GM18511 (cell line): ENCODE data around the gene MAP7D3.
"Not testable (repeated sequence)": the region's sequence is repeated elsewhere in the genome, so short reads cannot be mapped to it uniquely, and the experiment has no call there.

Source experiments
- ATAC-seq: cut with Tn5 transposase; IDR thresholded peaks from one replicate; pipeline ENCODE4 v1.9.1; 2021; ENCODE audit warnings: mild to moderate bottlenecking, moderate library complexity; ENCODE audit not compliant: unreplicated experiment

Gene MAP7D3

DNA sequence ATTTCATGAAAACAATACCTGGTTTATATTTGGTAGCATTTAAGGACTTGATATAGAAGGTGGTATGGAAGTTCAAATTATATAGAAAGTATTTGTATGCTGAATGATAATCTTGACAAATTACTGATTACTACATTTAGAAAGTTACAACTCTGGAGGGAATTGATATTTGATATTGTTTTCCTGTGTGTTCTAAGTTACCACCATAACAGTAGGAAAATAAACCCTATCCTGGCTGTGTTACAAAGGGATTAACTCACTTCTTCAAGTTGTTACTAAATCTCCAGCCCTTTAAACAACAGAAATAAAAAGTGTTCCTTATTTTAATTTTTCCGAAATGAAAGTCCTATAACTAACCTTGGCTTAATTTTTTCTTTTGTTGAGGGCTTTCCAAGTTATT, 67.3 kb downstream of the MAP7D3 start:
- no peak for ATAC-seq

DNA sequence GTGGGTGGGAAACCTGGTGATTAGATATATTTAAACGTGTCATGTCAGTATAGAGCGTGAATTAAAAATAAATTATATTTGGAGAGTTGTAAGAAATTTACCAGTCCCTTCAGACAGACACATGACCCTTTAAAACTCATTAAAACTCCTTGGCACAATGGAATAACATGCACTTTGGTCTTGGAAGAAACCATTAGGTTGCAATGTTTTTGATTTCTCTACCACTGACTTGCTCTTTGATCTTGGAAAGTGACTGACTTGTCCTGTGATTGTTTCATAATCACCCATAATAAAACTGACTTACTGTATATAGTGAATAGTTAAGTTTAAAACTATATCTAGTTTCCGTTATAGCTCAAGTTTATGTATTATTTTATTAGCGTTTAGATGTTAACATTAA, 68.0 kb downstream of the MAP7D3 start:
- no peak for ATAC-seq

GRCh38 chrX:136182414-136182813, 68.8 kb downstream of the MAP7D3 start:
- ATAC-seq = no peak

GRCh38 chrX:136179133-136179532, 72.1 kb downstream of the MAP7D3 start:
- no peak for ATAC-seq

DNA sequence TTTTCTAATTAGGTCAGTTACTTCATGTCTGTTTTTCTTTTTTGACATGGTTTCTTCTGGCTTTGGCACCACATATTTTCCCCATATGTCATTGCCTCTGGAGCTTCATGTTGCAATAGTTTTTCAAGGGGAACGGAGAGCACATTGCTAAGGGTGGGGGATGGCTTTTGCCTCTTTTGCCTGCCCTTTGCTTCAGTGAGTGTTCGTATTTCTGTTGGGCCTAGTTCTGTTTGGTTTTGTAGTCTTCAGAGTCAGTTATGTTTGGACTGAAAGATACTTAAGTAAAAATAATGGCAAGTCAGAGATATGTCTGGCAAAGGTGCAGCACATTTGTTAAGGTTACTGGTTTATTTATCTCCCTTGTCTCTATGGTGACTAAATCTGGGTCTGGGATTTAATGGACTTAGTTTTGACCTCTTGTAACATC, 74.8 kb downstream of the MAP7D3 start:
- no peak for ATAC-seq

DNA sequence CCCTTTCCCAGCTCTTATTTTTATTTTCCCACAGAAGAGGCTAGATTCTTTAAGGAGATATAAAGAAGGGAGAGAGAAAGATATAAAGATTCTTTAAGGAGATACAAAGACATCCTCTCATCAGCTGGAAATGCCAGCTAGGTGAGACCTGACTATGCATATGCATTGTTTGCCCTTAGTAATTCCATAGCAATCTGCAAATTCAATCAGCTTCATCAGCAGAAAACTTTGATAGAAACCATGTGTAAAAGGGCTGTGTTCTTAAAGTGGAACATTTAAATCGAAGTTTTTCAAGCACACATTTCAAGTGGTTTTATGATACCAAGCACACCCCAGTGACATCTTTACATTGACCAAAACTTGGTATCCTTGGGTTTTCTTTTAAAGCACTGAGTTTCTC, 79.8 kb downstream of the MAP7D3 start:
- ATAC-seq = no peak

DNA sequence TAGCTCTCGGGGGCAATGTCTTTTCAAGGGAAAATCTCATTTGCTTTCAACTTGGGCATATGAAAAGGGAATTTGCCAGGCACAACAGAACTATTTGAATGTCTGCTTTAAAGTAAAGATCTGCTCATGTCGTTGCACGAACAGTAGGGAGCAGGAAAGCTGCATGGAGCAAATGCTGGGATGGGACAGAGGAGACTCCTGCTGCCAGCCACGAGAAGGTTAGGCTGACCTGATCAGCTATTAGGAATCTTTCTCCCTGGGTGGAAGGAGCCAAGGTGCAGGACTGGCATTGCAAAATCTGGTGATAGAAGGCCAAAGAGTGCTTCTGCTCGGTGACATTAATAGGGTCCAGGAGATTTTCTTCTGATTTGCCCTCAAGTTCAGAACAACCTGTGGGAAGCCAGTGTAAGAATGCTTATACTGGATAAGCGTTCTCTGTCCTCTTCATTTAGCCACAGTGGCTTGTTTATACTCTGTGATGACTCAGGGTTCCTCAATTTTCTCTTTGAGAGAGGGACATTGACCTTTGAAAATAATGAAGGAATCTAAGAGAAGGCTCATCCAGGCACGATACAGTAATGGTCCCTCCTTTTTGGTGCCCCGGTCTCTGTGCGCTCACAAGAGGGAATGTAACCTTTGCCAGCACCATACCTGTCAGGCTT, 80.9 kb downstream of the MAP7D3 start:
- no peak for ATAC-seq

DNA sequence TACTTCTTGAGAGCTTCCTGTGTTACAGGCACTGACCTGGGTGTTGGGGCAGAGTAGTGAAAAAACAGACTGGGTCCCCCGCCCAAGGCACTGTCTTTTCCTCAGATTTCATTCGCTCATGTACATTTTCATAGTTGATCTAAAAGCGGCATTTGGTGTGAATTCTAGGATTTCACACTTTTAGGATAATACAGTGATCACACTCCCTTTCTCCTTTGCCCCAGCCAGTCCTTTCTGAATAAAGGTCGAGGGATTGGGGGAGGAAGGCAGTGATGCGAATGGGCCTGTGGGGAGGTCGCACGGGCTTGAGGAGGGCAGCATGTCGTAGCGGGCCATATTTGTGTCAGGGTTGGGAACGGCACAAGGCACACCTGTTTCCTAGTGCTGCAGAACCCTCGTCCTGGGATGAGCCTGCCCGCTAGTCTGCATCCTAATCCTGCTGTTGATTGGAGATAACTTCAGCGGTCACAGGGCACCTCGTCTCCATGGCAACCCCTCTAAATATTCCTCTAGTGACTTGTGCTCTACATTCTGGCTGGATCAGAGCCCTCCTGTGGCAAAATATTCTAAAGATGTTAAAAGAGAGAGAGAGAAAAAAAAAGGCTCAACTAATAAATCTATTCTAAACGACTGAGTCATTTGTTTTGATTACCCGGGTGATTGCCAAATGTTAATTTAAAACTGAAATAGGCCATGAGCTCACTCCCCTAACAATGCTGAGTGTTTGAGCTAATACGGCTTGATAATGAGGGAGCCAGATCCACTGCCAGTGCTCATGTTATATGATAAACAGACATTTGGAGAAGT, 82.1 kb downstream of the MAP7D3 start:
- no peak for ATAC-seq

DNA sequence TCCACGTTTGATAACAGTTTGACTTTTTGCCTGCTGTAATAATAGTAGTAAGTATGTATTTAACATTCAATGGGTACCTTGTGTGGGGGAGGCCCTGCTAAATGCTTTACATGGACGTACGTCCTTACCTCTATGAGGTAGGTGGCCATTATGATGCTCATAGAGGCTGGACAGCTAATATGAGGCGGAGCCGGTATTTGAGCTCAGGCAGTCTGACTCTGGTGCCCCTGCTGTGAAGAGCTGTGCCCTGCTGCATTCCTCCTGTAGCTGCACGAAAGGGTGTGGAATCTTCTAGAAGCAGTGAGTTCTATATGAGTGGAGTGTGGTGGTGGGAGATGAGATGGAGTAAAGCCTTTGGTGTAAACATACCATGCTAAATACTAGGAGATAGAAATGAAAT, 83.2 kb downstream of the MAP7D3 start:
- not testable (repeated sequence) for ATAC-seq

DNA sequence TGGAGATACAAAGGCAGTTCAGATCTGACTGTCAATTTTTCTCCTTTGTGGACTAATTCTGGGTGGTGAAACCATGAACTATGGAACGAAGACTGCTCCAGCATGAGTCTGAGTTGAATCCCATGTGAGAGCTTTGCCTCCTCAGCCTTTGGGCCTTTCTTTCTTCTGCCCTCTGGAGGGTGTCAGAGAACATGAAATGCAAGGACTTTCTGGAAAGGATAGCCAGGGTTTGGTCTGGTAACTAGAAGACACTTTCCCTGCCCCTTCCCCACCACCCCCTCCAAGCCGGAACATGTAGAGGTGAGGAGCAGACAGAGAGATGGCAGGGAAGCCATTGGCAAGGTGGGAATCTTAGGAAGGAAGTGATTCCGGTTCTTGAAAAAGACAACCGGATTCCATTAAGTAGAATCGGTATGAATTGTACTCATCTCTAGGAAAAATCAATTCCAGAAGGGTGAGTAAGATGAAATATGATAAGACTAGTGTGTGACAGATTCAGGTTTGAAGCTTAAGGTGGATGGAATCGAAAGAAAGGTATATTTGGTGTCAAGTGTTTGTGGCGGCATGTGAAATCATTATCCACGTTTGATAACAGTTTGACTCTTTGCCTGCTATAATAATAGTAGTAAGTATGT, 84.9 kb downstream of the MAP7D3 start:
- ATAC-seq = no peak

DNA sequence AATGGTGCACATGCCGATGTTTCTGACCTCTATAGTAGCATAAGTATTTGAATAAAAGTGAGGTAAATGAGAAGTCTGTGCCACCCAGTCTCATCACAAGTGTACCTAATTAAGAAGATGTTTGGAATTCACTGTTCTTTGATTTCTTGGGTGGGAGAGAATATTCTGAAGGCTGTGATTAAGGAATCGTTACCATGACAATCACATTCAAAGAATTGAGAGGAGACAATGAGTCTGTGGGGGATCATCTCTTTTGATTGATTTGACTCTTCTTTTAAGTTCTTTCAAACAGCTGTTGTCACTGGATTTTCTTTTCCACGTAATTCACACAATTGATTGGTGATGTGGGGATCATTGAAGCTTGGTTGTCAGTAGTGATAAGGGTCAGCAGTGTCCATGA, 85.8 kb downstream of the MAP7D3 start:
- no peak for ATAC-seq

DNA sequence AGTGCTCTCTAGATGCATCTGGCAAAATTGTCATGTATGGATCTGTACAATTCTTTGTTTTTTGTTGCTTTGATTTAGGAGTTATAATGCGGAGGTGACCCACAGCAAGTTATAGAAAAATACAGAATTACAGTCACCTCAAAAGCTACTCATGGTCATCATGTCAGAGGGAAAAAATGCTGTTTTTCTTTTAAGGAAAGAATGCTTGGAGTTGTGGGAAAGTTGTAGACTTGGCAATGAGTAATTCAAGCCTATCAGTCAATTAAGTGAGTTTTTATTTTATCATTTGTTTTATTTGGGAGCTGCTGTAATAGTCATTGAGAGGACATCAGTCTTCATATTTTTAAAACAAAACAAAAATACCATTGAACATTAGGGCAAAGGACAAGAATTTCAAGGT, 87.5 kb downstream of the MAP7D3 start:
- ATAC-seq = no peak
